ENCODE measurements around the gene S100P.

The S100P gene

DNA sequence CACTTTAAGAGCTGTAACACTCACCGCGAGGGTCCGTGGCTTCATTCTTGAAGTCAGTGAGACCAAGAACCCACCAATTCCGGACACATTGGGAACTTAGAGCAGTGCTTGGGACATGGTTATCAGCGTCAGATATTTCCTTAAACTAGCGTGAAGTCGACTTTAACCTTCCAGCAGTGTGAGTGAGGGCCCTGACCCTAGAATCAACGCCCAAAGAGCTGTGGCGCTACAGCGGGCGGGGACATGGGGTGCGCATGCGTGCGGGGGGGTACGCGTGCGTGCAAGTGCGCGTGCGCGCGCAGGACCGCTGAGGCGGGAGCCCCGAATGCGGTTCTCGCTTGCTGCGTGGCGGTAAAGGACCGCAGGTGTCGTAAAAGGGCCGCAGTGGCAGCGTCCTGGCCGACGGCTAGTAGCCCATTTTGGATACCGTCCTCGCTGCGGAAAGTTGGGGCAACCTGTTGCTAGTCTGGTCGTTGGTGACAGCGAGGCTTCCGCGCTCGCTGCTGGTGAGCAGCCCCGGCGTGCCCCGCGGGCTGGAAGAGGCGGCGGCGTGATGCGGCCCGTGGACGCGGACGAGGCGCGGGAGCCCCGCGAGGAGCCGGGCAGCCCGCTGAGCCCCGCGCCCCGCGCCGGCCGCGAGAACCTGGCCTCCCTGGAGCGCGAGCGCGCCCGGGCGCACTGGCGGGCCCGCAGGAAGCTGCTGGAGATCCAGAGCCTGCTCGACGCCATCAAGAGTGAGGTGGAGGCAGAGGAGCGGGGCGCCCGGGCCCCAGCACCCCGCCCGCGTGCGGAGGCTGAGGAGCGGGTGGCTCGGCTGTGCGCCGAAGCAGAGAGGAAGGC is 19.8 kb upstream of the S100P start:
- peak; percentile 49 for DNase-seq

GRCh38 chr4:6674500-6675149 is 19.1 kb upstream of the S100P start:
- peak; percentile 27 for DNase-seq

GRCh38 chr4:6676722-6677558 is 16.7 kb upstream of the S100P start:
- peak; percentile 17 for DNase-seq

DNA sequence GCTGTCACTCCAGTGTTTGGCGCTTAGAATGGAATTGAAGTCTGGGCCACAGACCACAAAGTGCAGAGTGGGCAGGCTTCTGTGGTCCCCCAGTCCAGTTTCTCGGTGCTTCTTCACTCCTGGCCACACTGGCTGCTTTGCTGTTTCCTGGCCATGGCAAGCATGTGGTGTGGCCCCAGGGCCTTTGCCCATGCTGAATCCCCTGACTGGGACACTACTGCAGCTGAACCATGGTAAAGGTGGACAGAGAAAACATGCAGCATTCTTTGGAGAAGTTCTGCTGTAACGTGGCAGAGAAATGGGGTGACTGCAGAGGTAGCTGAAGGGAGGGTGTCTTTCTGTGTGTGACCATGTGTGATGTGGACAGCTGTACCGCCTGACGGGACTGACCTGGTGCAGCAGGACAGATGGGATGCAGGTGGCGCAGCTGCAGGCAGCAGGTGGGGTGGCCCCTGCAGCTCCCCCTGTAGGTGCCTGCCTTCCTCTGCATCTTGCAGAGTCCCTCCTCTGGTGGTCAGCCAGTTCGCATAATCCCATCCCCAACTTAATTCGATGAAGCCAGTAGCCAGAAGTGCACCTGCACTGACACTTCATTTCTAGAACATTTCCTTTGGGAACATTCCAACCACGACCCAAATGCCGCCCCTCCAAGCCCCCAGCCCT is 13.2 kb upstream of the S100P start:
- DNase-seq: no peak

DNA sequence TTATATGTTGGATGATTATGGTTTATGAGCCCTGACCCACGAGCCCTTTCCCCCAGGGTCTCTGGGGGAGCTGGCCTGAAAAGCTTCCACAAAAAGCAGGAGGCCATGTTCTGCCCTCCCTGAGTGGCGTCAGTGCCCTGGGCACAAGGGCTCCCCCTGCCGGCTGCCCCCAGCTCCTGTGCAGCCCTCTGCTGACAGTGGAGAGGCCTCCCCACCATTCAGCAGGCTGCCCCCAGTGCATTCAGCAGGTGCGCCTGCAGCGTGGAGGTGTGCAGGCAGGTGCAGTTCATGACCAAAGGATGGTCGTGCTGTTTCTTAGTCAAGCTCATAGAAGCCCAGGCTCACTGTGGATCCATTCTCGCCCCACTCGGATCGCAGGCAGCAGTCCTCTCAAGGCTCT is 12.5 kb upstream of the S100P start:
- no peak for DNase-seq

- DNase-seq: no peak
Observed at GRCh38 chr4:6682862-6683590, 10.7 kb upstream of the S100P start.

GRCh38 chr4:6684656-6685055 is 9.0 kb upstream of the S100P start:
- DNase-seq: no peak

DNA sequence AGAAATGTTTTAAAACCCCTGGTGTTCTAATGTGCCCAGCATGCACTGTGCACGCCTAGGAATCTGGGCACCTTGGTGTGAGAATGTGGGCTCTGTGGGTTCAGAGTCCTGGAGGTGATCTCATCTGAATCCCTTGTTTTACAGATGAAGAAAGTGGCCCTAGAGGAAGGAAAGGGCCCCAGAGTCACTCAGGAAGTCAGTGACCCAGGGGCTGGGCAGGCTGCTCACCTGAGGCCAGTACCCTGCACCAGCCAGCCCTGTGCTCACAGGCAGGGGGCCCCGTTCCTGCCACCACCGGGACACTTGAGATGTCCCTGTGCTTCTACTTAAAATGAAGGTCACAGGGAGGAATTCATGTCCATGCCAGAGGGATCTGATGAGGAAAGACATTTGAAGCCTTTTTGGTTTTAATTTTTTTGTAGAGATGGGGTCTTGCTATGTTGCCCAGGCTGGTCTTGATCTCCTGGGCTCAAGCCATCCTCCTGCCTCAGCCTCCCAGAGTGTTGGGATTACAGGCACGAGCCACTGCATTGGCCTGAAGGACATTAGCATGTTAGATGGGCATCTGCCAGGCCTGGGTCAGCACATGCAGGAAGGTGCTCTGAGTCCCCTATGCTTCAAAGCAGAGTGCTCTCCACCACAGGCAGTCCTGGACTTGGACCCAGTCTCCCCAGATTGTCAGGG is 7.4 kb upstream of the S100P start:
- DNase-seq: no peak

- DNase-seq: peak; percentile 64
Observed at GRCh38 chr4:6687947-6688878, 5.5 kb upstream of the S100P start.

DNA sequence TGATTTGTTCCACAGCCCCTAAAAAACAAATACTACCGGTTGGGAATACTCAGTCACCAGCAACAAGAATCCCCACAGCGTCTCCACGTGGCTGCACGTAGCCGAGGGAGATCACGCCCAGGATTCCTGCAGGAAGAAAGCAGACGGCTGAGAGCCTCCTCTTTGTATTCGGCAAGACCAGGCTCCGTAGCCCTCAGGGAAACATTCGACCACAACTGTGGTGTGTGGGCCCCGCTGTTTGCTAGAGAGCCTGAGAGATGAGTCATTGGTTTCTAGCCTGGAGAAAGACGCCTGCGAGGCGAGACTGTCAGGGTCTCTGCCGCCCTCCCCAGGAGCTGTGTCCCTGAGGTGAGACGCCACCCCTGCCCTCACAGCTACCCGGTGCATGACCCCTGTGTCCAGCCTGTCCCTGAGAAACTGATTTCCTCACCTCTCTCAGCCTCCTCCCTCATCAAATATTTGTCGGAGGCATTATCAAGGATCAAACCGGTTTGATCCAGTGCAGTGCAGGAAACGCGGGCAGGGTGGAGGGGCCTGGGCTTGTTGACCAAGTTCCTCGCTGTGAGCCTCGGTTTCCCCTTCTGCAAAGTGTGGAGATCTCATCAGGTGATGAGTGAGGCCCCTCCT is 4.7 kb upstream of the S100P start:
- DNase-seq: no peak

GRCh38 chr4:6689506-6689960 is 4.1 kb upstream of the S100P start:
- no peak for DNase-seq

DNA sequence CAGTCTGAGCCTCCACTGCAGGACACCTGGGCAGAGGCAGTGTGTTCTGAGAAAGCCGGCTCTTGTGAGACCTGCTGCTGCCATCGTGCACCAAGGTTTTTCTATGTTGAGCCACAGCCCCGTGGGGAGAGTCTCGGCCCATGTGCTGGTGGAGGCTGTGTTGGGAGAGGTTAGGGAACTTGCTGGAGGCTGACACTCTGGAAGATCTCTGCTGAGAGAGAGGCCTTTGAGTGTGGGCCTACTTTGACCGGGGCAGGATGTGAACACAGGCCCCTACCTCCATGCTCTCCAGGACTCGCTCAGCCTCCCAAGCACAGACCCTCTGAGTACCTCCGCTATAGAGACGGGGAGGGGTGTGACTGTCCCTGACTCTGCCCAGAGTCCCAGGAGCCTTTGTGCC is 1.3 kb upstream of the S100P start:
- no peak for DNase-seq

- DNase-seq: no peak
Observed at GRCh38 chr4:6692806-6693205, 872 bp upstream of the S100P start.

- DNase-seq: no peak
Observed at GRCh38 chr4:6694177-6694901, 661 bp downstream of the S100P start.

- no peak for DNase-seq
Observed at GRCh38 chr4:6695660-6696610, 2.3 kb downstream of the S100P start.

GRCh38 chr4:6696611-6697010 is 2.9 kb downstream of the S100P start:
- no peak for DNase-seq

- DNase-seq: no peak
Observed at GRCh38 chr4:6697131-6697530, 3.5 kb downstream of the S100P start.

DNA sequence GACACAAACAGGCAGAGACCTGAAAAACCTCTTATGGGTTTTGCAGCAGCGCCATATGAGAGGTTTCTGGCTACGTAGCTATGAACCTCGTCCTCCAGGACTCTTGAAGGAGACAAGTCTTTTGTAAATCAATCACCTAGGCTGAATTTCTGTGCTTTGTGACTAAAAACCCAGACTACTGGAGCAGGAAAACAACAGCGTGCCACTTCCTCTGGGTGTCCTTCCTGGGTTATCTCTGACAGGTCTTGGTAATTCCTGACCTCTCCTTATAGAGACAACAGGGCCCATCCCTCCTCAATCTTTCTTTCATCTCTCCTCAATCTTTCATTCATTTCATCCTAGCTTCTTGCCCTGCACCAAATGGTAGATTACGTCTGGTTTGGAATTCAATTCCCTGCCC is 5.7 kb downstream of the S100P start:
- no peak for DNase-seq
